A549 (cell line): ENCODE data around the gene SRSF4. TPM values are rescaled to one million over a fixed set of nuclear protein-coding genes. Genes with fewer than 3 reads are reported as not detected.
"Not testable (repeated sequence)": the region's sequence is repeated elsewhere in the genome, so short reads cannot be mapped to it uniquely, and the experiment has no call there.

Source experiments
- ATAC-seq, 2 experiments: fragments of 200-7000 bp in 1 of 2; fragments of >200 bp in 1 of 2; cut with Nextera tagmentation in 1 of 2; cut with Tn5 transposase in 1 of 2; 3 replicates each; pipeline versions ENCODE4 v1.8.0 to v1.9.1; 2018 to 2020; ENCODE audit warnings: mild to moderate bottlenecking in 1 of 2, moderate library complexity in 1 of 2
- CTCF ChIA-PET: fragments of 300-600 bp; sonication (Branson Sonifier 250); formaldehyde crosslinking; extraction: SDS; loops from one replicate; lab custom pipeline; 2021; ENCODE audit warnings: antibody characterized with exemption, inconsistent platforms; lab: Yijun Ruan, JAX
- POLR2A ChIA-PET: fragments of 350-600 bp; formaldehyde crosslinking; extraction: SDS; loops from one replicate; lab custom pipeline; 2021; ENCODE audit warnings: antibody characterized with exemption, inconsistent platforms; lab: Yijun Ruan, JAX
- DNase-seq, 2 experiments: peaks; one replicate each; pipeline versions ENCODE4 v3.0.0 to v3.0.0-alpha.2; 2011 to 2016; ENCODE audit warnings: low read depth in 1 of 2, low spot score in 1 of 2
- FAIRE-seq: peaks from 2 replicates; lab custom pipeline; 2011; peaks lifted over from hg19 to GRCh38; lab: Jason Lieb, UNC
- H3K27ac ChIP-seq, 2 experiments: fragments of >200 bp; sonication (Bioruptor Twin); formaldehyde crosslinking; 3 replicates each; pipeline ENCODE4 v1.5.1; 2016 to 2017
- H3K4me1 ChIP-seq: fragments of >200 bp; sonication (Bioruptor Twin); formaldehyde crosslinking; 3 replicates; pipeline ENCODE4 v1.6.1; 2016
- H3K4me2 ChIP-seq: fragments of >200 bp; sonication (Bioruptor Twin); formaldehyde crosslinking; 3 replicates; pipeline ENCODE4 v1.6.1; 2016
- H3K4me3 ChIP-seq: fragments of >200 bp; sonication (Bioruptor Twin); formaldehyde crosslinking; 3 replicates; pipeline ENCODE4 v1.5.1; 2016
- H3K9me3 ChIP-seq: fragments of >200 bp; sonication (Bioruptor Twin); formaldehyde crosslinking; 3 replicates; pipeline ENCODE4 v1.6.1; 2016
- BHLHE40 ChIP-seq: IDR thresholded peaks from 2 replicates; pipeline ENCODE4 v1.6.1; 2012; ENCODE audit warnings: low read depth, low read length, inconsistent platforms
- CBX2 ChIP-seq: fragments of 200-600 bp; sonication (generic); IDR thresholded peaks from 2 replicates; pipeline ENCODE4 v1.6.1; 2016; ENCODE audit warnings: low read depth, mild to moderate bottlenecking, borderline replicate concordance
- CBX8 ChIP-seq: fragments of 200-600 bp; sonication (generic); IDR thresholded peaks from 2 replicates; pipeline ENCODE4 v1.6.1; 2016
- CEBPB ChIP-seq, 2 experiments: fragments of >200 bp in 1 of 2; sonication (Bioruptor Twin) in 1 of 2; formaldehyde crosslinking in 1 of 2; IDR thresholded peaks; 2 replicates each; pipeline ENCODE4 v1.6.1; 2012 to 2016
- CHD4 ChIP-seq: fragments of 200-600 bp; sonication (generic); IDR thresholded peaks from 2 replicates; pipeline ENCODE4 v1.6.1; 2016; ENCODE audit warnings: antibody characterized with exemption, mild to moderate bottlenecking, borderline replicate concordance
- EHF ChIP-seq: fragments of 250-450 bp; sonication (Bioruptor Pico); IDR thresholded peaks from 2 replicates; pipeline ENCODE4 v1.5.0; 2020; ENCODE audit warnings: mild to moderate bottlenecking
- EHMT2 ChIP-seq: fragments of 200-600 bp; sonication (generic); IDR thresholded peaks from 2 replicates; pipeline ENCODE4 v1.6.1; 2016; ENCODE audit warnings: antibody characterized with exemption, low read depth, mild to moderate bottlenecking, moderate library complexity
- EP300 ChIP-seq, 2 experiments: fragments of >200 bp; sonication (Bioruptor Twin); formaldehyde crosslinking; IDR thresholded peaks; 2 replicates in 1 of 2; 3 replicates in 1 of 2; pipeline ENCODE4 v1.6.1; 2016 to 2017
- ESRRA ChIP-seq: fragments of 150-350 bp; IDR thresholded peaks from 2 replicates; pipeline ENCODE4 v1.6.1; 2014; ENCODE audit warnings: mild to moderate bottlenecking, low read length, borderline replicate concordance
- FOSB ChIP-seq: fragments of 250-450 bp; sonication (Bioruptor Pico); IDR thresholded peaks from 2 replicates; pipeline ENCODE4 v1.5.0; 2020; ENCODE audit warnings: mild to moderate bottlenecking, moderate library complexity
- GATA3 ChIP-seq: IDR thresholded peaks from 2 replicates; pipeline ENCODE4 v1.6.1; 2012; ENCODE audit warnings: borderline replicate concordance
- HDAC2 ChIP-seq: fragments of 200-600 bp; sonication (generic); IDR thresholded peaks from 2 replicates; pipeline ENCODE4 v1.6.1; 2016
- MYC ChIP-seq: IDR thresholded peaks from 2 replicates; pipeline ENCODE4 v1.6.1; 2012; ENCODE audit warnings: mild to moderate bottlenecking, inconsistent platforms, low read length, improper control_type of control experiment, borderline replicate concordance
- NPAS2 ChIP-seq: fragments of 250-450 bp; sonication (Bioruptor Pico); IDR thresholded peaks from 2 replicates; pipeline ENCODE4 v1.8.0; 2022; ENCODE audit warnings: mild to moderate bottlenecking, moderate library complexity, borderline replicate concordance
- NR3C1 ChIP-seq: fragments of >200 bp; sonication (Bioruptor Twin); formaldehyde crosslinking; IDR thresholded peaks from 3 replicates; pipeline ENCODE4 v1.6.1; 2017
- RARB ChIP-seq: fragments of 250-450 bp; sonication (Bioruptor Pico); IDR thresholded peaks from 2 replicates; pipeline ENCODE4 v1.8.0; 2021; ENCODE audit warnings: mild to moderate bottlenecking, moderate library complexity
- RCOR1 ChIP-seq: fragments of 150-350 bp; IDR thresholded peaks from 2 replicates; pipeline ENCODE4 v1.6.1; 2014; ENCODE audit warnings: antibody characterized with exemption, low read length, low read depth
- RFX5 ChIP-seq: fragments of 450-650 bp; IDR thresholded peaks from 2 replicates; pipeline ENCODE4 v1.7.1; 2014; ENCODE audit warnings: antibody characterized with exemption, mild to moderate bottlenecking, moderate library complexity
- SMC3 ChIP-seq: fragments of >200 bp; sonication (Bioruptor Twin); formaldehyde crosslinking; IDR thresholded peaks from 3 replicates; pipeline ENCODE4 v1.6.1; 2018; ENCODE audit warnings: inconsistent platforms
- TFCP2L1 ChIP-seq: fragments of 250-450 bp; sonication (Bioruptor Pico); IDR thresholded peaks from 2 replicates; pipeline ENCODE4 v1.5.0; 2021; ENCODE audit warnings: mild to moderate bottlenecking
- ZNF302 ChIP-seq: fragments of 250-450 bp; sonication (Bioruptor Pico); IDR thresholded peaks from 2 replicates; pipeline ENCODE4 v1.9.0; 2021; ENCODE audit warnings: inconsistent platforms, mild to moderate bottlenecking, moderate library complexity
- ZSCAN20 ChIP-seq: fragments of 250-450 bp; sonication (Bioruptor Pico); IDR thresholded peaks from 2 replicates; pipeline ENCODE4 v1.8.0; 2022; ENCODE audit warnings: mild to moderate bottlenecking, moderate library complexity
- WGBS: methylation state at CpG from one replicate; pipeline ENCODE4 v1.1.6; 2017; ENCODE audit errors: missing lambda C conversion rate; 5-methylcytosine and 5-hydroxymethylcytosine counted together
- polyA plus RNA-seq, 4 experiments: library from polyadenylated mRNA; depleted of rRNA in 3 of 4; stranded (reverse); fragments of >200 nt; fragmentation: RNase III in 1 of 4; extraction: RNeasy Plus Mini Kit Qiagen cat#74134 plus additional on column Dnase treatment in 1 of 4; gene quantifications; 2 replicates in 3 of 4; 3 replicates in 1 of 4; pipeline ENCODE4 v1.2.3, GENCODE V29; 2011 to 2017
- TF ChIP-seq, protein P1 (sequence below): fragments of 250-450 bp; sonication (Bioruptor Pico); IDR thresholded peaks from 2 replicates; pipeline ENCODE4 v1.5.0; 2020; ENCODE audit warnings: low read depth, mild to moderate bottlenecking, moderate library complexity
- TF ChIP-seq, protein P2 (sequence below): fragments of >200 bp; sonication (Bioruptor Twin); formaldehyde crosslinking; IDR thresholded peaks from 2 replicates; pipeline ENCODE4 v1.6.1; 2016
- TF ChIP-seq, protein P3 (sequence below): IDR thresholded peaks from 2 replicates; pipeline ENCODE4 v1.6.1; 2012
- TF ChIP-seq, protein P4 (sequence below): IDR thresholded peaks from 2 replicates; pipeline ENCODE4 v1.6.1; 2012
- TF ChIP-seq, protein P5 (sequence below): fragments of >200 bp; sonication (Bioruptor Twin); formaldehyde crosslinking; IDR thresholded peaks from 3 replicates; pipeline ENCODE4 v1.6.1; 2016

Gene SRSF4
- polyA plus RNA-seq, 2 of the 4 experiments (the other 2 are of a cell fraction): 45.6 to 64.5 TPM

DNA sequence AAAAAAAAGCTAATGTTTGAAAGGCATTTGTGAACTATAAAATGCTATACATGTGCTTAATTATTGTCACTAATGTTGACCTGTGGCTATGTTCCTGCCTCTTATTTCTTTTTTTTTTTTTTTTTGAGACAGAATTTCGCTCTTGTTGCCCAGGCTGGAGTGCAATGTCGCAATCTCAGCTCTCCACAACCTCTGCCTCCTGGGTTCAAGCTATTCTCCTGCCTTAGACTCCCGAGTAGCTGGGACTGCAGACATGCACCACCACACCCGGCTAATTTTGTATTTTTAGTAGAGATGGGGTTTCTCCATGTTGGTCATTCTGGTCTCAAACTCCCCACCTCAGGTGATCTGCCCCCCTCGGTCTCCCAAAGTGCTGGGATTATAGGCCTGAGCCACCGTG lies 73.7 kb downstream of the SRSF4 start:
- not testable (repeated sequence) for DNase-seq, H3K4me3 ChIP-seq, ATAC-seq, H3K4me2 ChIP-seq
- CTCF ChIA-PET: interaction anchor here (0.6 to 1.2 kb wide), 3 partner anchors 13 to 86 kb away, joined by 3 to 5 read pairs (median 5); no protein-coding TSS in a partner anchor
- POLR2A ChIA-PET: interaction anchor here (0.7 kb wide), 1 partner anchor 74 kb away, joined by 3 read pairs; the partner anchor contains the start of gene SRSF4
- 0 out of 4 replicates have a peak, but pooled peaks of 1 of the 2 experiments have one; percentile 23 for TF ChIP-seq CEBPB (IDR thresholded peaks at IDR 0.05)
- TF ChIP-seq, all 56 proteins: peak for 1; not testable (repeated sequence) for 55
- H3K9me3 ChIP-seq, FAIRE-seq, H3K27ac ChIP-seq: not testable (repeated sequence)
- WGBS: 94% methylated on average over 6 of the region's 6 CpGs
- peaks cover 10% of the 10 kb centered on the region for H3K4me1 ChIP-seq

DNA sequence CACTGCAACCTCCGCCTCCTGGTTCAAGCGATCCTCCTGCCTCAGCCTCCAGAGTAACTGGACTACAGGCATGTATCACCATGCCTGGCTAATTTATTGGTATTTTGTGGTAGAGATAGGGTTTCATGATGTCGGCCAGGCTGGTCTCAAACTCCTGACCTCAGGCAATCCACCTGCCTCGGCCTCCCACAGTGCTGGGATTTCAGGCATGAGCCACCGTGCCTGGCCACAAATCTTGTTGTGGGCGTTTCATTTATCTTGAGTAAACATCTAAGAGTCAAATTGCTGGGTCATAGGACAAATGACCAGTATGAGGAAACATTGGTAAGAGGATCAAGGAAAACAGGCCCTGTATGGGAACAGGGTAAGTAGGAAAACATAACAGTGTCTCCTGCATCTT lies 75.9 kb downstream of the SRSF4 start:
- POLR2A ChIA-PET: no interaction called here
- DNase-seq: peak in 1 of 2 experiments; percentile 53

DNA sequence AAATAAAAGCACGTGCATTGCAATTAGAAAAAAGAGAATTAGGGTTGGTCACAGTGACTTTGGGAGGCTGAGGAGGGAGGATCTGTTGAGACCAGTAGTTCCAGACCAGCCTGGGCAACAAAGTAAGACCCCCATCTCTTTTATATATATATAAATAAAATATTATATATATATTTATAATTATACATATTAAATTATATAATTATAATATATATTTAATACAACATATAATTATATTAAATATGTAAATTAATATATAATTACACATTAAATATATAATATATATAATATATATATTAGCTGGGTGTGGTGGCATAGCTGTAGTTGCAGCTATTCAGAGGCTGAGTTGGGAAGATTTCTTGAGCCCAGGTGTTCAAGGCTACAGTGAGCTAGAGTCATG lies 81.2 kb downstream of the SRSF4 start:
- WGBS: 97% methylated on average over 1 of the region's 1 CpG
- peaks cover under 1% of the 10 kb centered on the region; the same call in 1 of the 3 replicates for H3K4me1 ChIP-seq
- H3K9me3 ChIP-seq: no peaks in the 10 kb centered on the region
- H3K4me2 ChIP-seq: no peak overlapping the region
- DNase-seq: no peak
- ChIA-PET CTCF (interaction anchor here (1.0 kb wide), 1 partner anchor 20 kb away, joined by 3 read pairs; no protein-coding TSS in a partner anchor), POLR2A (no interaction called here)
- TF ChIP-seq GATA3 (no peak), RFX5 (no peak), HDAC2 (no peak), MYC (no peak), EP300 (IDR thresholded peaks at IDR 0.05) (no peak), ESRRA (no peak), CBX2 (no peak), CBX8 (no peak), EHF (CRISPR knock-in tag) (no peak), FOSB (CRISPR knock-in tag) (no peak), CHD4 (no peak), RCOR1 (no peak), EHMT2 (no peak), BHLHE40 (no peak), SMC3 (no peak), NR3C1 (no peak)
- TF ChIP-seq, protein P1, sequence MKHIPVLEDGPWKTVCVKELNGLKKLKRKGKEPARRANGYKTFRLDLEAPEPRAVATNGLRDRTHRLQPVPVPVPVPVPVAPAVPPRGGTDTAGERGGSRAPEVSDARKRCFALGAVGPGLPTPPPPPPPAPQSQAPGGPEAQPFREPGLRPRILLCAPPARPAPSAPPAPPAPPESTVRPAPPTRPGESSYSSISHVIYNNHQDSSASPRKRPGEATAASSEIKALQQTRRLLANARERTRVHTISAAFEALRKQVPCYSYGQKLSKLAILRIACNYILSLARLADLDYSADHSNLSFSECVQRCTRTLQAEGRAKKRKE (CRISPR knock-in tag): no peak
- TF ChIP-seq, protein P2, sequence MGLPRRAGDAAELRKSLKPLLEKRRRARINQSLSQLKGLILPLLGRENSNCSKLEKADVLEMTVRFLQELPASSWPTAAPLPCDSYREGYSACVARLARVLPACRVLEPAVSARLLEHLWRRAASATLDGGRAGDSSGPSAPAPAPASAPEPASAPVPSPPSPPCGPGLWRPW: no peak
- TF ChIP-seq, protein P3, sequence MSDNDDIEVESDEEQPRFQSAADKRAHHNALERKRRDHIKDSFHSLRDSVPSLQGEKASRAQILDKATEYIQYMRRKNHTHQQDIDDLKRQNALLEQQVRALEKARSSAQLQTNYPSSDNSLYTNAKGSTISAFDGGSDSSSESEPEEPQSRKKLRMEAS: no peak
- ATAC-seq: no peak
- no peak for FAIRE-seq
- no peak overlapping the region for H3K27ac ChIP-seq
- H3K4me3 ChIP-seq: no peak overlapping the region

More for the DNA sequence above, 75.9 kb downstream of the SRSF4 start:
- H3K4me3 ChIP-seq: no peak overlapping the region
- no peak for FAIRE-seq
- no peaks in the 10 kb centered on the region for H3K9me3 ChIP-seq
- H3K4me2 ChIP-seq: peak overlapping the region; percentile 41
- TF ChIP-seq, protein P3: no peak
- TF ChIP-seq, all 56 proteins: peak for 0
- 44% methylated on average over 5 of the region's 6 CpGs for WGBS
- peak in 1 of 2 experiments; percentile 71; a peak in 3 of 6 replicates for ATAC-seq
- CTCF ChIA-PET: no interaction called here
- Histone ChIP-seq H3K4me1 (peaks cover 10% of the 10 kb centered on the region), H3K27ac (peak overlapping the region in 1 of 2 experiments; percentile 51; a peak in 2 of 6 replicates)

DNA sequence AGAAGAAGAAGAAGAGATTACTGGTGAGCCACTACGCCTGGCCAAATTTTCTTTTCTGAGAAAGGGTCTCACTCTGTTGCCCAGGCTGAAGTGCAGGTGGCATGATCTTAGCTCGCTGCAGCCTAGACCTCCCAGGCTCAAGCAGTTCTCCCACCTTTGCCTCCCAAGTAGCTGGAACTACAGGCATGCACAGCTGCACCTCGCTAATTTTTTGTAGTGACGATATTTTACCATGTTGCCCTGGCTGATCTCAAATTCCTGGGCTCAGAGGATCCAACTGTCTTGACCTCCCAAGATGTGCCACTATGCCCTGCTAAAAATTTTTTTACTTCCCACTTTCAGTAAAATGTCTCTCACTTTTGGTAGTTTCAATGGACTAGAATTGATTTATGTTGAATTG lies 82.4 kb downstream of the SRSF4 start:
- CTCF ChIA-PET: interaction anchor here (0.6 kb wide), 1 partner anchor 209 kb away, joined by 3 read pairs; no protein-coding TSS in a partner anchor
- FAIRE-seq: no peak
- H3K9me3 ChIP-seq: no peaks in the 10 kb centered on the region
- DNase-seq: no peak
- no peak overlapping the region for H3K4me2 ChIP-seq
- H3K27ac ChIP-seq: no peak overlapping the region
- H3K4me3 ChIP-seq: no peak overlapping the region
- WGBS: 91% methylated on average over 4 of the region's 4 CpGs
- POLR2A ChIA-PET: no interaction called here
- ATAC-seq: no peak
- H3K4me1 ChIP-seq: no peaks in the 10 kb centered on the region
- TF ChIP-seq, protein P4, sequence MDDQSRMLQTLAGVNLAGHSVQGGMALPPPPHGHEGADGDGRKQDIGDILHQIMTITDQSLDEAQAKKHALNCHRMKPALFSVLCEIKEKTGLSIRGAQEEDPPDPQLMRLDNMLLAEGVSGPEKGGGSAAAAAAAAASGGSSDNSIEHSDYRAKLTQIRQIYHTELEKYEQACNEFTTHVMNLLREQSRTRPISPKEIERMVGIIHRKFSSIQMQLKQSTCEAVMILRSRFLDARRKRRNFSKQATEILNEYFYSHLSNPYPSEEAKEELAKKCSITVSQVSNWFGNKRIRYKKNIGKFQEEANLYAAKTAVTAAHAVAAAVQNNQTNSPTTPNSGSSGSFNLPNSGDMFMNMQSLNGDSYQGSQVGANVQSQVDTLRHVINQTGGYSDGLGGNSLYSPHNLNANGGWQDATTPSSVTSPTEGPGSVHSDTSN: no peak
- TF ChIP-seq RARB (CRISPR knock-in tag): no peak
- TF ChIP-seq SMC3: no peak
- no peak for TF ChIP-seq RCOR1
- no peak for TF ChIP-seq ZNF302 (CRISPR knock-in tag)
- TF ChIP-seq, protein P1 (CRISPR knock-in tag): no peak
- TF ChIP-seq ZSCAN20 (CRISPR knock-in tag): no peak
- TF ChIP-seq, protein P5, sequence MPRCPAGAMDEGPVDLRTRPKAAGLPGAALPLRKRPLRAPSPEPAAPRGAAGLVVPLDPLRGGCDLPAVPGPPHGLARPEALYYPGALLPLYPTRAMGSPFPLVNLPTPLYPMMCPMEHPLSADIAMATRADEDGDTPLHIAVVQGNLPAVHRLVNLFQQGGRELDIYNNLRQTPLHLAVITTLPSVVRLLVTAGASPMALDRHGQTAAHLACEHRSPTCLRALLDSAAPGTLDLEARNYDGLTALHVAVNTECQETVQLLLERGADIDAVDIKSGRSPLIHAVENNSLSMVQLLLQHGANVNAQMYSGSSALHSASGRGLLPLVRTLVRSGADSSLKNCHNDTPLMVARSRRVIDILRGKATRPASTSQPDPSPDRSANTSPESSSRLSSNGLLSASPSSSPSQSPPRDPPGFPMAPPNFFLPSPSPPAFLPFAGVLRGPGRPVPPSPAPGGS: no peak
- no peak for TF ChIP-seq TFCP2L1 (CRISPR knock-in tag)
- TF ChIP-seq HDAC2: no peak
- no peak for TF ChIP-seq NPAS2 (CRISPR knock-in tag)
- no peak for TF ChIP-seq EHF (CRISPR knock-in tag)
